Measurements from ENCODE around the gene BPIFB2. TPM values are rescaled to one million over a fixed set of nuclear protein-coding genes. Genes with fewer than 3 reads are reported as not detected.

The BPIFB2 gene
- total RNA-seq, 1 donor = not detected

DNA sequence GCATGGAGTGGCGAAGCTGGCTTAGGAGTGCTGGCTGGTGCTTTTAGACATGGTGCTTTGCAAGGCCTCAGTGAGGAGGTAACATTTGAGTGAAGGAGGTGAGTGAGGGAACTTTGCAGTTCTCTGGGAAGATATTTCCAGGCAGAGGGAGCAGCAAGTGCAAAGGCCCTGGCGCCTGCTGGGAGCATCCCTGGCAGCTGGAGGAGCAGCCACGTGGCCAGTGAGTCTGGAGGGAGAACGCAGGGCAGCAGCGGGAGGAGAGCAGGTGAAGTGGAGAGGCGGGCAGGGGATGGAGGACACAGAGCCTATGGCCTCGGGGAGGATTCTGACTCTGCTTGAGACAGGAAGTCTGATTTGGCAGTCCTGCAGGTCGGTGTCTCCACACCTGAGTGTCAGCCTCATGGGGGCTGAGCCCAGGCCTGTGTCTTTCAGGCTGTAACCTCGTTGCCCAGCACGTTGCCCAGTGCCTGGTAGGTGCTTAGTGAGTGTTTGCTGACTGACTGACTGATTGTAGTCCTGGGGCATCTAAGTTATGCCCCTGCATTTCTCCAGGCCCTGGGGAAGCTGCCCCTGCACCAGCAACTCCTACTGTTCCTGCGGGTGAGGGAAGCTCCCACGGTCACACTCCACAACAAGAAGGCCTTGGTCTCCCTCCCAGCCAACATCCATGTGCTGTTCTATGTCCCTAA, 60.9 kb downstream of the BPIFB2 start:
- Histone ChIP-seq H3K4me3 (ENCODE audit: low read length) (no peak overlapping the region), H3K9me3 (ENCODE audit: low read depth, low read length) (no peaks in the 10 kb centered on the region), H3K27me3 (ENCODE audit: insufficient read depth, low read length) (no peaks in the 10 kb centered on the region), H3K4me1 (ENCODE audit: insufficient read depth, low read length) (peaks cover 7% of the 10 kb centered on the region)

DNA sequence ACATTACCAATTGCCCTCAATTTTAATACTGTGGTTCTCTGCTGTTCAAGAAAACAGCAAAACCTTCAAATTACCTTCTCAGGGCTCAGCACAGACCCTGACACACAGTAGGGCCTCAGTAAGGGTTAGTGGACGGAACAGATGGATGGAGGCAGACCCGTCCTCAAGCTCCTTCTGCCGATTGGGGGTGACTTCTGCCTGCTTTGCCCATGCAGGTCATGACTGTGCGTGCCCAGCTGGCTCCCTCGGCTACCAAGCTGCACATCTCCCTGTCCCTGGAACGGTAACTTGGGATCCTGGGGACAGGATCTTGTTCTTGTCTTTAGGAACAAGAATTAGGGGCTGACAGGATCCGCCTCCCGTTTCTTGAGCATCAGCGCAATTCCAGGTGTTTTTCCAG, 62.2 kb downstream of the BPIFB2 start:
- no peaks in the 10 kb centered on the region for H3K27me3 ChIP-seq (ENCODE audit: insufficient read depth, low read length)

GRCh38 chr20:33070111-33071053, 62.9 kb downstream of the BPIFB2 start:
- Histone ChIP-seq H3K4me3 (ENCODE audit: low read length) (no peak overlapping the region), H3K27me3 (ENCODE audit: insufficient read depth, low read length) (no peaks in the 10 kb centered on the region), H3K9me3 (ENCODE audit: low read depth, low read length) (no peaks in the 10 kb centered on the region), H3K4me1 (ENCODE audit: insufficient read depth, low read length) (peaks cover 7% of the 10 kb centered on the region)

More for the DNA sequence above, 62.2 kb downstream of the BPIFB2 start:
- H3K4me3 ChIP-seq (ENCODE audit: low read length) = no peak overlapping the region
- H3K4me1 ChIP-seq (ENCODE audit: insufficient read depth, low read length) = peaks cover 7% of the 10 kb centered on the region
- H3K9me3 ChIP-seq (ENCODE audit: low read depth, low read length) = no peaks in the 10 kb centered on the region

DNA sequence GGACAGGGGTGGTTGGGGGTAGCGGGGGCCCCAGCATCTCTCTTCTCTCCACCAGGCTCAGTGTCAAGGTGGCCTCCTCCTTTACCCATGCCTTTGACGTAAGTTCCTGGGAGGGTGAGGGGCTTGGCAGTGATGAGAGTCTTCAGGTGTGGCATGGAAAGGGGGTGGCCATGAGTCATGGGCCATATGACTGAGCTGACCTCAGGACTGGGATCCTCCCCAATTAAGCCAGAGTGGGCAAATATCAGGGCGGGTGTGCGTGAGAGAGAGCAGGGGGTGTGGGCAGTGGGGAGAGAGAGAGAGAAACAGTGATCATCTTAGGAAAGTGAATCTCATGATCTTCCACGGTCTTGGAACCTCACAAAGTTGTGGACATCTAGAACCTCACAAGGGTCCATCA, 63.7 kb downstream of the BPIFB2 start:
- H3K4me1 ChIP-seq (ENCODE audit: insufficient read depth, low read length) = peaks cover 7% of the 10 kb centered on the region
- no peak overlapping the region for H3K4me3 ChIP-seq (ENCODE audit: low read length)
- H3K27me3 ChIP-seq (ENCODE audit: insufficient read depth, low read length) = no peaks in the 10 kb centered on the region
- no peaks in the 10 kb centered on the region for H3K9me3 ChIP-seq (ENCODE audit: low read depth, low read length)

DNA sequence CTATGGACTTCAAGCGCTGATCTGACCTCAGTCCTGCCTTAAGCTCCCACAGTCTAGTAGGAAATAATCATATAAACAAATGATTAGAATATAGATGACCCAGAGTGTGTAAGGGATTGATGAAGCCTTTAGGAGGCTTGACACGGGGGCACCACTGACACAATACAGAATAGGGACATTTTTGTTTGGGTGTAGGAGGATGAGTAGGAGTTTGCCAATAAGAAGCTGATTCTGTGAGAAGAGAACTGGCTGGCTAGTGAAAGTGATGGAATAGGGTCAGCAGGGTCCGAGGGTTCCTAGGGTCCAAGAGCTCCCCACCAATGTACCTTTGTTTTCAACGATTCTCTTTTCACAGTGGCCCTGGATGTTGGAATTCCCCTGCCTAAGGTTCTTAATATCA, 64.9 kb downstream of the BPIFB2 start:
- Histone ChIP-seq H3K4me1 (ENCODE audit: insufficient read depth, low read length) (peaks cover 7% of the 10 kb centered on the region), H3K27me3 (ENCODE audit: insufficient read depth, low read length) (no peaks in the 10 kb centered on the region), H3K9me3 (ENCODE audit: low read depth, low read length) (no peaks in the 10 kb centered on the region), H3K4me3 (ENCODE audit: low read length) (no peak overlapping the region)

DNA sequence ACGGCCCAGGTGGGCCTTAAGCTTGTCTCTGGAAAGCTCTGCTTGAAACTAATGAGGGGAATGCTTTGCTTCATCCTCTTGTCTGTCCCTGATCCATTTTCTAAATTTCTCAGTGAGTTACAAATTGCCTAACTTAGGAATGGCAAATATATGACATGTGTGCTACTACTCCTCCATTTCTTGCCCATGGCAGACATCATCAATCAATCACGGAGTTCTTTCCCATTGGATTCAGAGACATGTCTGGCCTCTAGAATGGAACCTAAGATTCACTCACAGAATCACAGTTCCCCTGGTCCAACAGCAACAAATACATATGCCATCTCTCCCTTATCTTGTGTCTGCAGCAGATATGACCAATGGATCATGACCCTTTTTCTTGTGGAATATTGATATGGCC, 65.3 kb downstream of the BPIFB2 start:
- no peak overlapping the region for H3K4me3 ChIP-seq (ENCODE audit: low read length)
- H3K9me3 ChIP-seq (ENCODE audit: low read depth, low read length) = no peaks in the 10 kb centered on the region
- no peaks in the 10 kb centered on the region for H3K27me3 ChIP-seq (ENCODE audit: insufficient read depth, low read length)
- peaks cover 5% of the 10 kb centered on the region for H3K4me1 ChIP-seq (ENCODE audit: insufficient read depth, low read length)

Other genes with a start within 250 kb of the BPIFB2 start
- gene DNMT3B, start 245.3 kb upstream of the BPIFB2 start, total RNA-seq = 0.21 TPM
- 151 TPM for gene MAPRE1, start 187.8 kb upstream of the BPIFB2 start, total RNA-seq
- gene EFCAB8, start 148.8 kb upstream of the BPIFB2 start, total RNA-seq = 0.73 TPM
- not detected for gene SUN5, start 3.3 kb upstream of the BPIFB2 start, total RNA-seq
- gene BPIFB6, start 23.9 kb downstream of the BPIFB2 start, total RNA-seq = not detected
- not detected for gene BPIFB3, start 46.2 kb downstream of the BPIFB2 start, total RNA-seq
- gene BPIFB4, start 71.9 kb downstream of the BPIFB2 start, total RNA-seq = not detected
- gene BPIFA2, start 160.5 kb downstream of the BPIFB2 start, total RNA-seq = not detected
- gene BPIFA3, start 209.6 kb downstream of the BPIFB2 start, total RNA-seq = not detected
- gene BPIFA1, start 228.3 kb downstream of the BPIFB2 start, total RNA-seq = not detected